GM23248 (cell line): Measurements from ENCODE around the gene NIPBL. TPM values are rescaled to one million over a fixed set of nuclear protein-coding genes. Genes with fewer than 3 reads are reported as not detected.
"Not testable (repeated sequence)": the region's sequence is repeated elsewhere in the genome, so short reads cannot be mapped to it uniquely, and the experiment has no call there.

Experiments
- DNase-seq: peaks from one replicate; pipeline ENCODE4 v3.0.0-alpha.2; 2015
- H2AFZ ChIP-seq: fragments of 200-600 bp; sonication (generic); 2 replicates; pipeline ENCODE4 v1.6.1; 2016; ENCODE audit warnings: antibody characterized with exemption
- H3F3A ChIP-seq: fragments of 200-600 bp; sonication (generic); 2 replicates; pipeline ENCODE4 v1.6.1; 2016; ENCODE audit warnings: mild to moderate bottlenecking, antibody characterized with exemption, mixed run types; ENCODE audit not compliant: insufficient read depth
- H3K27ac ChIP-seq: fragments of 200-600 bp; sonication (generic); 2 replicates; pipeline ENCODE4 v1.5.1; 2016; ENCODE audit warnings: mild to moderate bottlenecking
- H3K27me3 ChIP-seq: fragments of 200-600 bp; sonication (generic); replicated peaks from 2 replicates; pipeline ENCODE4 v1.6.1; 2016; ENCODE audit warnings: mild to moderate bottlenecking; ENCODE audit not compliant: insufficient read depth
- H3K36me3 ChIP-seq: fragments of 200-600 bp; sonication (generic); 2 replicates; pipeline ENCODE4 v1.6.1; 2016; ENCODE audit warnings: low read depth, mild to moderate bottlenecking
- H3K4me1 ChIP-seq: fragments of 200-600 bp; sonication (generic); 2 replicates; pipeline ENCODE4 v1.6.1; 2016; ENCODE audit warnings: mild to moderate bottlenecking; ENCODE audit not compliant: insufficient read depth
- H3K4me2 ChIP-seq: fragments of 200-600 bp; sonication (generic); one replicate; pipeline ENCODE4 v1.6.1; 2016; ENCODE audit warnings: mild to moderate bottlenecking; ENCODE audit not compliant: unreplicated experiment
- H3K4me3 ChIP-seq: fragments of 200-600 bp; sonication (generic); 2 replicates; pipeline ENCODE4 v1.5.1; 2016; ENCODE audit warnings: mild to moderate bottlenecking
- H3K79me2 ChIP-seq: fragments of 200-600 bp; sonication (generic); 2 replicates; pipeline ENCODE4 v1.6.1; 2016; ENCODE audit warnings: mild to moderate bottlenecking; ENCODE audit not compliant: insufficient read depth
- H3K9ac ChIP-seq: fragments of 200-600 bp; sonication (generic); 2 replicates; pipeline ENCODE4 v1.6.1; 2016; ENCODE audit warnings: mild to moderate bottlenecking
- H3K9me2 ChIP-seq: fragments of 200-600 bp; sonication (generic); 2 replicates; pipeline ENCODE4 v1.6.1; 2016; ENCODE audit warnings: mixed run types, mild to moderate bottlenecking, moderate library complexity; ENCODE audit not compliant: insufficient read depth
- H3K9me3 ChIP-seq: fragments of 200-600 bp; sonication (generic); one replicate; pipeline ENCODE4 v1.6.1; 2017; ENCODE audit warnings: low read depth
- H4K20me1 ChIP-seq: fragments of 200-600 bp; sonication (generic); 2 replicates; pipeline ENCODE4 v1.6.0; 2016; ENCODE audit not compliant: insufficient read depth
- EZH2 ChIP-seq: fragments of 200-600 bp; sonication (generic); IDR thresholded peaks from 2 replicates; pipeline ENCODE4 v1.6.1; 2018; ENCODE audit warnings: antibody characterized with exemption, mild to moderate bottlenecking; ENCODE audit not compliant: insufficient read depth, poor library complexity, severe bottlenecking
- EZH2phosphoT487 ChIP-seq: fragments of 200-600 bp; sonication (generic); IDR thresholded peaks from 2 replicates; pipeline ENCODE4 v1.6.1; 2018; ENCODE audit warnings: antibody characterized with exemption, moderate library complexity, mild to moderate bottlenecking, low read depth; ENCODE audit not compliant: insufficient read depth
- WGBS, 2 experiments: methylation state at CpG; one replicate each; pipeline ENCODE4 v1.1.6; 2015 to 2017; ENCODE audit warnings: low lambda C conversion rate in 2 of 2, low coverage in 1 of 2; ENCODE audit errors: missing lambda C conversion rate in 2 of 2; 5-methylcytosine and 5-hydroxymethylcytosine counted together
- in situ Hi-C: fragments of 300-500 bp; cut with MboI; formaldehyde crosslinking; loops from 2 replicates; pipeline ENCODE4 v1.15.0; 2020
- polyA plus RNA-seq: library from polyadenylated mRNA; unstranded; fragments of >200 nt; fragmentation: Nextera tagmentation; extraction: Ambion mirVana; gene quantifications from 2 replicates; pipeline ENCODE4 v1.2.1, GENCODE V29; 2016
- total RNA-seq: library from RNA; depleted of rRNA; stranded (reverse); fragments of >200 nt; shearing (Covaris generic); gene quantifications from 2 replicates; pipeline ENCODE4 v1.2.3, GENCODE V29; 2014

Gene NIPBL
- total and polyA plus RNA-seq, 2 experiments from 2014 or later: 12.5 to 15.7 TPM

GRCh38 chr5:36891266-36891665 lies 14.7 kb downstream of the NIPBL start:
- no peak overlapping the region for H3K4me3 ChIP-seq
- no peaks in the 10 kb centered on the region for H3K9me3 ChIP-seq
- H2AFZ ChIP-seq: no peak overlapping the region
- no peak overlapping the region for H3K4me2 ChIP-seq
- no peaks in the 10 kb centered on the region for H3K36me3 ChIP-seq
- WGBS, 2 experiments: 96 to 100% methylated on average over 1 of the region's 1 CpG
- H3K27me3 ChIP-seq: no peaks in the 10 kb centered on the region
- peaks cover 44% of the 10 kb centered on the region for H4K20me1 ChIP-seq
- no peaks in the 10 kb centered on the region for H3F3A ChIP-seq
- DNase-seq: no peak
- no peaks in the 10 kb centered on the region for H3K4me1 ChIP-seq
- H3K9me2 ChIP-seq: no peaks in the 10 kb centered on the region
- H3K79me2 ChIP-seq: peaks cover 98% of the 10 kb centered on the region
- H3K9ac ChIP-seq: no peak overlapping the region
- H3K27ac ChIP-seq: no peak overlapping the region
- TF ChIP-seq EZH2phosphoT487: no peak
- no peak for TF ChIP-seq EZH2
- in situ Hi-C loops: no loop called here

- H3K36me3 ChIP-seq, H3K9me3 ChIP-seq, H2AFZ ChIP-seq, H3K9ac ChIP-seq, H3K27ac ChIP-seq, in situ Hi-C loops, H3F3A ChIP-seq, H3K9me2 ChIP-seq, H3K4me1 ChIP-seq, H3K4me2 ChIP-seq, H3K27me3 ChIP-seq, DNase-seq, H3K4me3 ChIP-seq: not testable (repeated sequence)
- peaks cover 44% of the 10 kb centered on the region for H4K20me1 ChIP-seq
- 94% methylated on average over 2 to 3 of the region's 6 CpGs for WGBS, 2 experiments
- H3K79me2 ChIP-seq: peaks cover 98% of the 10 kb centered on the region
These were observed 15.7 kb downstream of the NIPBL start for GRCh38 chr5:36892085-36892830.

- Histone ChIP-seq H3K9me2 (no peaks in the 10 kb centered on the region), H3K4me2 (no peak overlapping the region), H3F3A (peaks cover 5% of the 10 kb centered on the region), H2AFZ (no peak overlapping the region), H3K4me3 (no peak overlapping the region), H3K27ac (no peak overlapping the region), H3K4me1 (peaks cover 13% of the 10 kb centered on the region; the same call in 1 of the 2 replicates), H3K9me3 (no peaks in the 10 kb centered on the region), H4K20me1 (peaks cover 44% of the 10 kb centered on the region), H3K36me3 (no peaks in the 10 kb centered on the region), H3K9ac (no peak overlapping the region), H3K79me2 (peaks cover 98% of the 10 kb centered on the region), H3K27me3 (no peaks in the 10 kb centered on the region)
- no peak for TF ChIP-seq EZH2
- no peak for TF ChIP-seq EZH2phosphoT487
- in situ Hi-C loops: no loop called here
- 7 to 19% methylated on average over 1 of the region's 1 CpG for WGBS, 2 experiments
- no peak for DNase-seq
These were observed 18.4 kb downstream of the NIPBL start for GRCh38 chr5:36894954-36895353.

GRCh38 chr5:36896476-36896875 lies 19.9 kb downstream of the NIPBL start:
- peaks cover 57% of the 10 kb centered on the region for H4K20me1 ChIP-seq
- H3K36me3 ChIP-seq: no peaks in the 10 kb centered on the region
- H3K27ac ChIP-seq: no peak overlapping the region
- in situ Hi-C loops: no loop called here
- TF ChIP-seq EZH2 (no peak), EZH2phosphoT487 (no peak)
- H3K4me2 ChIP-seq: no peak overlapping the region
- peaks cover 98% of the 10 kb centered on the region for H3K79me2 ChIP-seq
- H3K9me2 ChIP-seq: no peaks in the 10 kb centered on the region
- no peak overlapping the region for H3K9ac ChIP-seq
- peaks cover 21% of the 10 kb centered on the region for H3K4me1 ChIP-seq
- H3K27me3 ChIP-seq: no peaks in the 10 kb centered on the region
- 90 to 92% methylated on average over 8 of the region's 8 CpGs for WGBS, 2 experiments
- peaks cover 10% of the 10 kb centered on the region for H3F3A ChIP-seq
- no peak overlapping the region for H3K4me3 ChIP-seq
- H2AFZ ChIP-seq: no peak overlapping the region
- no peaks in the 10 kb centered on the region for H3K9me3 ChIP-seq
- DNase-seq: no peak
